ENCODE results near the gene OTULIN. TPM values are rescaled to one million over a fixed set of nuclear protein-coding genes. Genes with fewer than 3 reads are reported as not detected.
A peak's percentile ranks its signal among the peaks of the same experiment; 100 is the strongest.

OTULIN gene
- total and polyA plus RNA-seq, 2 donors (not counting 1 experiment from before 2014, with no cell fraction given): 9.8 to 17.8 TPM

- TF ChIP-seq, protein P1, sequence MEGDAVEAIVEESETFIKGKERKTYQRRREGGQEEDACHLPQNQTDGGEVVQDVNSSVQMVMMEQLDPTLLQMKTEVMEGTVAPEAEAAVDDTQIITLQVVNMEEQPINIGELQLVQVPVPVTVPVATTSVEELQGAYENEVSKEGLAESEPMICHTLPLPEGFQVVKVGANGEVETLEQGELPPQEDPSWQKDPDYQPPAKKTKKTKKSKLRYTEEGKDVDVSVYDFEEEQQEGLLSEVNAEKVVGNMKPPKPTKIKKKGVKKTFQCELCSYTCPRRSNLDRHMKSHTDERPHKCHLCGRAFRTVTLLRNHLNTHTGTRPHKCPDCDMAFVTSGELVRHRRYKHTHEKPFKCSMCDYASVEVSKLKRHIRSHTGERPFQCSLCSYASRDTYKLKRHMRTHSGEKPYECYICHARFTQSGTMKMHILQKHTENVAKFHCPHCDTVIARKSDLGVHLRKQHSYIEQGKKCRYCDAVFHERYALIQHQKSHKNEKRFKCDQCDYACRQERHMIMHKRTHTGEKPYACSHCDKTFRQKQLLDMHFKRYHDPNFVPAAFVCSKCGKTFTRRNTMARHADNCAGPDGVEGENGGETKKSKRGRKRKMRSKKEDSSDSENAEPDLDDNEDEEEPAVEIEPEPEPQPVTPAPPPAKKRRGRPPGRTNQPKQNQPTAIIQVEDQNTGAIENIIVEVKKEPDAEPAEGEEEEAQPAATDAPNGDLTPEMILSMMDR (conservative IDR thresholded peaks at IDR 0.05 in 1 of 2, IDR thresholded peaks at IDR 0.05 in 1 of 2; ENCODE audit: low read depth in 1 of 2, low read length in 2 of 2): no peak
- no peak for TF ChIP-seq EZH2 (IDR thresholded peaks at IDR 0.05; ENCODE audit: low read length, missing control alignments)
- Histone ChIP-seq H3K9me3 (ENCODE audit: control insufficient read depth, insufficient read depth, low read depth, low read length) (no peaks in the 10 kb centered on the region), H3K36me3 (ENCODE audit: control insufficient read depth, insufficient read depth, low read length) (no peaks in the 10 kb centered on the region), H3K27me3 (ENCODE audit: control insufficient read depth, insufficient read depth, low read length) (no peaks in the 10 kb centered on the region), H4K20me1 (ENCODE audit: control insufficient read depth, extremely low read depth, insufficient read depth, low read length) (no peaks in the 10 kb centered on the region), H3K4me2 (ENCODE audit: extremely low read depth, insufficient read depth, low read length) (peak overlapping the region; percentile 75), H3K27ac (ENCODE audit: insufficient read depth, low read length) (no peak overlapping the region), H3K79me2 (ENCODE audit: control insufficient read depth, insufficient read depth, low read length) (peaks cover 68% of the 10 kb centered on the region), H2AFZ (ENCODE audit: low read length) (no peak overlapping the region), H3K4me1 (ENCODE audit: control insufficient read depth, extremely low read depth, insufficient read depth, low read length) (peaks cover 4% of the 10 kb centered on the region), H3K4me3 (replicated peaks in 1 of 4; ENCODE audit: control extremely low read depth in 1 of 4, insufficient read depth in 1 of 4, low read depth in 3 of 4, low read length in 4 of 4) (peak overlapping the region in 3 of 4 experiments; percentile 51 to 91 (median 83)), H3K9ac (ENCODE audit: insufficient read depth, low read length) (no peak overlapping the region)
- DNase-seq (ENCODE audit: low read depth in 2 of 2): no peak
These were observed 1.8 kb downstream of the OTULIN start for GRCh38 chr5:14666357-14666756.

DNA sequence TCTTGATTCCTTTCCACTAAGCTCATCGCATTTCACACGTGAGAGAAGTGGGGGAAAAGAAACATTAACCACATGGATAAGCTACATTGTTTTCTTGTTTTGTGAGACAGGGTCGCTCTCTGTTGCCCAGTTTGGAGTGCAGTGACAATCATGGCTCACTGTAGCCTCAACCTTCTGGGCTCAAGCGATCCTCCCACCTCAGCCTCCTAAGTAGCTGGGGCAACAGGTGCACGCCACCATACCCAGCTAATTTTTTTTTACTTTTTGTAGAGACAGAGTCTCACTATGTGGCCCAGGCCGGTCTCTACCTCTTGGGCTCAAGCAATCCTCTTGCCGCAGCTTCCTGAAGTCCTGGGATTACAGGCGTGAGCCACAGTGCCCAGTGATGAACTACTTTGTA, 2.8 kb downstream of the OTULIN start:
- no peaks in the 10 kb centered on the region for H3K9me3 ChIP-seq (ENCODE audit: control insufficient read depth, insufficient read depth, low read depth, low read length)
- no peak overlapping the region for H3K4me3 ChIP-seq (replicated peaks in 1 of 4; ENCODE audit: control extremely low read depth in 1 of 4, insufficient read depth in 1 of 4, low read depth in 3 of 4, low read length in 4 of 4)
- H3K9ac ChIP-seq (ENCODE audit: insufficient read depth, low read length): no peak overlapping the region
- H3K79me2 ChIP-seq (ENCODE audit: control insufficient read depth, insufficient read depth, low read length): peaks cover 76% of the 10 kb centered on the region
- no peak overlapping the region for H3K27ac ChIP-seq (ENCODE audit: insufficient read depth, low read length)
- no peak for DNase-seq (ENCODE audit: low read depth in 2 of 2)
- no peak overlapping the region for H3K4me2 ChIP-seq (ENCODE audit: extremely low read depth, insufficient read depth, low read length)
- H3K36me3 ChIP-seq (ENCODE audit: control insufficient read depth, insufficient read depth, low read length): no peaks in the 10 kb centered on the region
- H2AFZ ChIP-seq (ENCODE audit: low read length): no peak overlapping the region
- TF ChIP-seq, protein P1 (conservative IDR thresholded peaks at IDR 0.05 in 1 of 2, IDR thresholded peaks at IDR 0.05 in 1 of 2; ENCODE audit: low read depth in 1 of 2, low read length in 2 of 2): no peak
- TF ChIP-seq EZH2 (IDR thresholded peaks at IDR 0.05; ENCODE audit: low read length, missing control alignments): no peak
- H3K4me1 ChIP-seq (ENCODE audit: control insufficient read depth, extremely low read depth, insufficient read depth, low read length): peaks cover 4% of the 10 kb centered on the region
- no peaks in the 10 kb centered on the region for H4K20me1 ChIP-seq (ENCODE audit: control insufficient read depth, extremely low read depth, insufficient read depth, low read length)
- H3K27me3 ChIP-seq (ENCODE audit: control insufficient read depth, insufficient read depth, low read length): no peaks in the 10 kb centered on the region

GRCh38 chr5:14667770-14668169, 3.3 kb downstream of the OTULIN start:
- Histone ChIP-seq H3K4me3 (replicated peaks in 1 of 4; ENCODE audit: control extremely low read depth in 1 of 4, insufficient read depth in 1 of 4, low read depth in 3 of 4, low read length in 4 of 4) (no peak overlapping the region), H2AFZ (ENCODE audit: low read length) (no peak overlapping the region), H3K27me3 (ENCODE audit: control insufficient read depth, insufficient read depth, low read length) (no peaks in the 10 kb centered on the region), H3K4me1 (ENCODE audit: control insufficient read depth, extremely low read depth, insufficient read depth, low read length) (peaks cover 4% of the 10 kb centered on the region), H3K79me2 (ENCODE audit: control insufficient read depth, insufficient read depth, low read length) (peaks cover 78% of the 10 kb centered on the region), H3K9me3 (ENCODE audit: control insufficient read depth, insufficient read depth, low read depth, low read length) (no peaks in the 10 kb centered on the region), H3K27ac (ENCODE audit: insufficient read depth, low read length) (no peak overlapping the region), H4K20me1 (ENCODE audit: control insufficient read depth, extremely low read depth, insufficient read depth, low read length) (no peaks in the 10 kb centered on the region), H3K9ac (ENCODE audit: insufficient read depth, low read length) (no peak overlapping the region), H3K36me3 (ENCODE audit: control insufficient read depth, insufficient read depth, low read length) (no peaks in the 10 kb centered on the region), H3K4me2 (ENCODE audit: extremely low read depth, insufficient read depth, low read length) (no peak overlapping the region)
- DNase-seq (ENCODE audit: low read depth in 2 of 2): no peak
- TF ChIP-seq EZH2 (IDR thresholded peaks at IDR 0.05; ENCODE audit: low read length, missing control alignments): no peak
- TF ChIP-seq, protein P1 (conservative IDR thresholded peaks at IDR 0.05 in 1 of 2, IDR thresholded peaks at IDR 0.05 in 1 of 2; ENCODE audit: low read depth in 1 of 2, low read length in 2 of 2): no peak

Measured in fibroblast of lung (primary cell).